HG02970 (cell line): ENCODE measurements around the gene CD48.
A peak's percentile ranks its signal among the peaks of the same experiment; 100 is the strongest.
"Not testable (repeated sequence)": the region's sequence is repeated elsewhere in the genome, so short reads cannot be mapped to it uniquely, and the experiment has no call there.

Experiments used
- ATAC-seq: cut with Tn5 transposase; IDR thresholded peaks from one replicate; pipeline ENCODE4 v1.9.1; 2021; ENCODE audit warnings: mild to moderate bottlenecking, moderate library complexity, moderate number of reproducible peaks; ENCODE audit not compliant: unreplicated experiment, low FRiP score

Gene CD48

DNA sequence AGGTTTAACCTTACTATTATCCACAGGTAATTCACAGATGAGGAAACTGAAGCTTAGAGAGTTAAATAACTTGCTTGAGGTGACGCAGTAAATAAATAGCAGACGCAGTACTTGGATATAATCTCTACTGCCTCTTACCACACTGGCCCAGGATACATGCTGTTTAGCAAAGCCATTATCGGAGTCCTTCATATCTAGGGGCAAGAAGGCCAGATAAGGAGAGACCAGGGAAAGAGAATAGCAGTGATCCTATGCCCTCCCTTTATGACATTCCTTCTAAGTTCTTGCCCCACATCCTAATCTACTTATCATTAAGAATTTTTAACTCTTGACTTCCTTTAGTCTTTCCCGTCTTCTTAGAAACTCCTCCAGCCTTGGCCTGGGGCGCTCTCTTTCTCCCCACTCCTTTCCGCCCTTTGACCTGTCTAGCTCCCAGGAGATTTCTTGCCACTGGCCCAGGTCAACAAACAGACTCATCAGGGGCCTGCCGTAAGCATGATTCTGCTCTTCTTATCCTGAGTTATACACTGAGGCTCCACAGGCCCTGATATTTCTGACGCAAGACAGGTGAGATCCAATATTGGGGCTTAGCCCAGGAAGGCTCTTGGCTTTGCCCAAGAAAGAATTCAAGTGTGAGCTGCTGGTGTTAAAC, 53.3 kb downstream of the CD48 start:
- ATAC-seq, result no peak

DNA sequence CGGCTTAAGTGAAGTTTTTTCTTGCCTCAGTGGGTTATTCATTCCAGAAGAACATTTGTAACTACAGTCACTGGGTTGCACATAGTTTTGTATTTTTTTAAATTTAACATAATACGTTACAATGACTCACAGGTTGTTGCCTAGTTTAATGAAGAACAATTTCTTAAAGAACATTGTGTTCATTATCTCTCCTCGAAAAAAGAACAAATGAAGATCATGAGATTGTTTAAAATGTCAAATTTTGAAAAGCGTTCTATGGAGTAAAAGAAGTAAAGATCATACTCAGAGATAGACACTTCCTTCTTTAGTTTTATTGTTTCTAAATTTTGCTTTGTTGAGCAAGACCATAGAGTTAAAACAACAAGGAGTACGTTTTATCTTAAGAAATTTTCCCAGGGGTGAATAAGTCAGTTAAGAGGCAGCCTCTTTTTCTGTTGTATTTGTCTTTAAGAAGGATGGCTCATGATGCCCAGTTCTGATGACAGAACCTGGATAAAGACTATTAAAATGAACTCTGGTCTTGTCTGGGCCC, 54.3 kb downstream of the CD48 start:
- no peak for ATAC-seq

DNA sequence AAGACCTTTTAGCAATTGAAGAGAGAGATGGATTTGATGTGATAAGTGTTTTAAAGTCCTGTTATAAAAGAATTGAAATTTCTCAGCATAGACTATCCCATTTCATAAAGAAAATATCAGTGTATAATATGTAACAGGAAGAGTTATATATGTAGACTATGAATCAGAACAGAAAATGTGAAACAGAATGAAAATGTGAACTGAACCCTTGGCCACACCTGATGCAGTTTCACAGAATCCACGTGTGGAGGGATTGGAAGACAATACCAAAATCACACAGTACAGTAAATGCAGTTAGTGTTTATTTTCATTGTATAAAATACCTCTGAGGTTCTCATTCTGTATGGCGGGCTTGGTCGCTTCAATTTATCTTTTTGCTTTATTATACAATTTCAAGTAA, 54.9 kb downstream of the CD48 start:
- ATAC-seq, result no peak

DNA sequence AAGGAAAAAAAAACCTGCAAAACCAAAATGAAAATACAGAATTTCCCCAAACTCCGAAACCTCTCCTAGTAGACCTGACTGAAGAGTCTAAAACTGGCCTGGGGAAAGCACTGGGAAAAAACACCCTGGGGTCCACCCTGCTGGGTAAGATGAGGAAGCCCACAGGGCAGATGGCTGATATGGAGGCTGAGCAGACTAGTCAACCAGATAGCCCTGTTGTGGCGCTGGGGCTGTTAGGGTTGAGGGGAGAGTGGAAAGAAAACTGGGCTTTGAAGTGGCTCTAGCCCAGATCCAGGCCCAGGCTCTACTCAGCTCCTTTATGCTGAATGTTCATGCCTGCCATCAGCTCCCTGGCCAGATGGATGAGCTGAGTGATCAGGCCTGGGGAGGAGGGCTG, 58.0 kb downstream of the CD48 start:
- no peak for ATAC-seq

DNA sequence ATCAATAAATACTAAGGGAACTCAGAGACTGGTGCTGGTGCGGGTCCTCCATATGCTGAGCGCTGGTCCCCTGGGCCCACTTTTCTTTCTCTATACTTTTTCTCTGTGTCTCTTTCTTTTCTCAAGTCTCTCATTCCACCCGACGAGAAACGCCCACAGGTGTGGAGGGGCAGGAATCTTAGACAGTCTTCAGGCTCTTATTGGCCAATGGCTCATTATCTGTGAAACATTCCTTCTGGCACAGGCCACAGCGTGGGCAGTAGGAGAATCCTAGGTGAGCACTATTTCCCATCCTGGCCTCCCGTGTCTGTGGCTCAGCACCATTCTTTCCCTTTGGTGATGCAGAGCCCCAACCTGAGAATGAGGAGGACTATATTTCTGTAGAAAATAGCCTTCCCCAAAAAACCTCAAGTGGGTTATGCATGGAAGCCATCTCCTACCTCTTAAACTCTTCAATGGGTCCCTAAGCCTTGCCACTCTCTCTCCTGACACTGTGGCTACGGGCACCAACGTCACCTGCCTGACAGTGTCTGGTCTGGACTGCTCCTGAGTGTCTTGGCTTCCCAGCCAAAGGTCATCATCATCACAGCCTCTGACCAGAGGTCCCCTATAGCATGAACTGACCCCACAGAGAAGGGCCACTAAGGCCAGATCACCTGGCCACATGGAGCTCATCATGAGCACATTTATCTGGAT, 58.5 kb downstream of the CD48 start:
- no peak for ATAC-seq

DNA sequence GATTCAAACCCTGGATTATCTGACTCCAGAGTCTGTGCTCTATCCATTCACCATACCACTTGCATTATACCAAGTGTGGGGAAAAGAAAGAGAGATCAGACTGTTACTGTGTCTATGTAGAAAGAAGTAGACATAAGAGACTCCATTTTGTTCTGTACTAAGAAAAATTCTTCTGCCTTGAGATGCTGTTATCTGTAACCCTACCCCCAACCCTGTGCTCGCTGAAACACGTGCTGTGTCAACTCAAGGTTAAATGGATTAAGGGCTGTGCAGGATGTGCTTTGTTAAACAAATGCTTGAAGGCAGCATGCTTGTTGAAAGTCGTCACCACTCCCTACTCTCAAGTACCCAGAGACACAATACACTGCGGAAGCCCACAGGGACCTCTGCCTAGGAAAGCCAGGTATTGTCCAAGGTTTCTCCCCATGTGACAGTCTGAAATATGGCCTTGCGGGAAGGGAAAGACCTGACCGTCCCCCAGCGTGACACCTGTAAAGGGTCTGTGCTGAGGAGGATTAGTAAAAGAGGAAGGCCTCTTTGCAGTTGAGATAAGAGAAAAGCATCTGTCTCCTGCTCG, 59.5 kb downstream of the CD48 start:
- not testable (repeated sequence) for ATAC-seq

DNA sequence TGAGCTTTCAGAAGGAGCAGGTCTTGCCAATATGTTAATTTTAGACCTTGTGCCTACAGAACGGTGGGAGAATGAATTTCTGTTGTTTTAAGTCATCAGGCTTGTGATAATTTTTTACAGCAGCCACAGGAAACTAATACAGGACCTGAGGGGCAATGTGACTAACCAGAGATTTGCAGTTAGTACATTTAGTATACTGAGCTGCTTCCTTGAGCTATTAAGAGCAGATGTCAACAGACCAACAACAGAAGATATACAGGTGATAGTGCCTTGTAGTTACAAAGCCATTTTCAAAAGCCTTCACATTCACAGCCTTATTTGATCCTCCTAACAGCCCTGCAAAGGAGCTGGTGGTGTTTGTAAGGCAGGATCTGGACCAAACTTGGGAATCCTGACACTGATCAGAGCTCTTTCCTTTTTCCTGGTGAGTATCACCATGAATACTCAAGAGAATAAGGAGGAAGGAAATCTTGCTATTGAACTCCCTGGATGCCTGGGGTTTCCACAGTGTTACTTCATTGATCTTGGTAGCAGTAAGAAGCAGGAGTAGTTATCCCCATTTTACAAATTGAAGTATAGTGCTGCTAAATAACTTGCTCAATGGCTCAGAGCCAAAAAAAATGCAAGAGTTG, 60.1 kb downstream of the CD48 start:
- ATAC-seq, result no peak

DNA sequence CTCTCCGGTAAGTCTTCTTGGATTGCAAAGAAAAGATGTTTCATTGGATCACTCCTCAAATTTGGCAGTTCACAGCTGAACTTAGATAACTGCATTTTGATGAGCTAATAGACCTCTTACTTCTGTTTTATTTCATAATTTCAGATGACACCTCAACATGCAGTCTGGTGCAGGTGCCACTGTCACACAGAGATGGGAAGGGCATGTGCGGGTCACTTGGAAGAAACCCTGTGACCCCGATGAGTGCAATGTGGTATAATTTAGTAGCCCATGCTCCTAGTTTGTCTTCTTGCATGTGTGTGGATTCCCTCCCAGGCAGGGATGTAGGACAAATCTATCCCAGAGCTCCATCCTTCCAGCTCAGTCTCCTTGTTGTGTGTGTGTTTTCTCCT, 64.3 kb downstream of the CD48 start:
- ATAC-seq, result no peak

DNA sequence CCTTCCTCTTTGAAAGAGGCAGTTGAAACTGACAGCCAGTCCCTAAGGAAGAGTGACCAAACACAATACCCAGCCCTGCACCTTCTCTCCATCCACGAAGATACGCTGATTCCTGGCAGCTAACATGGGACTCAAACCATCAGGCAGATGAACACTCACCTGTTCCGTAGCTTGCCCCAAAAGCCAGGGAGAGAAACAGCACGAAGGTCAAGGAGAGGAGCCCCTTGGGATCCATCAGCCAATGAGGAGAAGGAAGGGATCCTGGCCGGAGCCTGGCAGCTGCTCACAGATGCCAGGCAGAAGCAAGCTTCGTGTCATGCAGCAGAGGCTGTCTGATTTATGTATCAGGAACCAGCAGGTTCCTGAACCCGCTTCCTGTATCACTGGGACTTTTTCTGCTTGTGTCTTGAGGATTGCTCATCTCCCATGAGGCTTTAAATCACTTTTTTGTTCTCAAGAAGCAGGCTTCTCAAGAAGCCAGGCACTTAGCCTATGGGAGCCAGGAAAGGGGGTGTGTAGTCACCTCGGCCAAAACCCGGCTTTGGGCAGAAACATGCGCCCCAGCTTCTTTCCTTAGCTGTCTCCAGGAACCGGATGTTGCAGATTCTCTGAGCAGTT, 64.8 kb downstream of the CD48 start, which contains the start of gene SLAMF1:
SLAMF1 (minus strand) TSS at position 334 of the 618 bp plus-strand sequence; CDS start at position 235, 99 bp downstream.
- ATAC-seq, result peak; percentile 41

DNA sequence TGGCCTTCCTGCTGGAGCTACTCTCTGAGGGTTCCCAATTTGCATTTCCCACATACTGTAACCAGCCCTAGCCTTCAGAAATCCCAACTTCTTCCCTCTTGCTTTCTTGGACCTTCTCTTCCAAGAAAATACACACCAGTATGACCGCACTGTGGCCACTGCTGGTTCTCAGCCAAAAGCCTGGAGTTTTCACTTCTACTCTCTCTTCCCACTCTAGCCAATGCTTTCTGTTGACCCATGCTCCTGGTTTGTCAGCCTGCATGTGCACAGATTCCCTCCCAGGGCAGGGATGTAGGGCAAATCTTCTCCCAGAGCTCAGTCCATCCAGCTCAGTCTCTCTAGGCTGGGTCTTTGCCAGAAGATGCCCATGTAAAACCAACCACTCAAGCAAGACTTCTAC, 65.4 kb downstream of the CD48 start:
- ATAC-seq, result no peak

DNA sequence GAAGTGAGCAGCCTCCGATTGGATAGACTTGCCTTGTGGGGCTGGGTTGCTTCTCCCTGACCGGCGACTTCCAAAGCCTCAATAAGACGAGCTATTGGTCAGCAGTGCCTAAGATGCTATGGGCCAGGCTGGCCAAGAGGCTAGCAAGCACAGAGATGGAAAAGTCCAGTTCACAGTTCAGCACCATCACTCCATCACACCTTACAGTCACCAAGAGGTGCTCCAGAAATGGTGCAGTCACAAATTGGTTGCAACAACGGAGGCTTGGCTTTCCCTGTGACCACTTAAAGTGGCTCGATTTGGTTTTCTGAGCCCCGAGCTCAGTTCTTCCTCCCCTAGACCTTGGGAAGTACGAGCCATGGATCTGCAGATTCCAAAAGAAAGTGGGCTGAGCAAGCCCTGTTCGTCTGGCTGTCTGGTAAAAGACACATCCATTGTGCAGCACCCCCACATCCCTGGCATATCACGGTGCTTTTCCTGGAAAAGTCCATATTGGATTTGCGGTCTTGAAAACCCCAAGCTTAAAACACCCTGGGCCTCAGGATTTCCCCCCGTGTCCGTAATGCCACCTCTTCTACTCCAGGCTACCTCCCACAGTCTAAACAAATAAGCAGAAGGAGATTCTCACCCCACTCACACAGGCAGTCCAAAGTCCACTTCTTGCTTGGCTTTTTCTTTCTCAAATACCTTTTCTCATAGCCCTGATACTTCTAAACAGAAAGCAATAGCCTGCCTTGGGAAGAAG, 66.1 kb downstream of the CD48 start:
- no peak for ATAC-seq

DNA sequence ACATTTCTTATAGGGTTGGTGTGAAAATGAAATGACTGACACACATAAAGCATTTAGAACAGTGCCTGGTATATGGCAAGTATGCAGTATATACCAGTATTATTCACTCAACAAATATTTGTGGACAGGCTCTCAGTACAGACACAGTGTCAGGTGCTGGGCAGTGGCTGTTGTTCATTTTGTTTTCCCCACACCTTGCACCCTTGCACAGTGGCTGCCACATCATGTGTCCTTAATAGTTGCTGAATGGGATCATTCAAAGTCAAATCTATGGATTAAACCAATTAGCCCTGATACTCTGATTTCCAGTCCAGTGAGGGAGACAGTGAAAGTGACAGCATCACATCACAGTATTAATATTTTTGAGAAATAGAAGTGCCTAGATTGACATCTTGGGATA, 67.2 kb downstream of the CD48 start:
- ATAC-seq, result no peak

DNA sequence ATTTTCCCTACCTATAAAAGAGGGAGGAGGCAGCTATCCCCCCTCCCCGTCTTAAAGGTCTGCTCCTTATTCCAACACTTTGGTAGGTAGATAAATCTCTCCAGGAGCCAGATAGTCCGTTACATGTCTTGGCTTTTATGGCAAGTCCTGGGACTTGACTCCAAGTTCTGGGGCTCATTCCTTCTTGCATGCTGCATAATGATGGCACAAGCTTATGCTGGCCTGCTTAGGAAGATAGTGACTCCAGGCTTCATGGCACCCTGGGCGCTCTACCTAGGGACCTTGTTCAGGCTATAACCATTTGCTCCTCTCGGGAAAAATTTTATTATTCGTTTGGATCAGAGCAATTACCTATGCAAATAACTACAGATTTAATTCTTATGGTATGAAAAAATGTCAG, 68.5 kb downstream of the CD48 start:
- ATAC-seq, result no peak

DNA sequence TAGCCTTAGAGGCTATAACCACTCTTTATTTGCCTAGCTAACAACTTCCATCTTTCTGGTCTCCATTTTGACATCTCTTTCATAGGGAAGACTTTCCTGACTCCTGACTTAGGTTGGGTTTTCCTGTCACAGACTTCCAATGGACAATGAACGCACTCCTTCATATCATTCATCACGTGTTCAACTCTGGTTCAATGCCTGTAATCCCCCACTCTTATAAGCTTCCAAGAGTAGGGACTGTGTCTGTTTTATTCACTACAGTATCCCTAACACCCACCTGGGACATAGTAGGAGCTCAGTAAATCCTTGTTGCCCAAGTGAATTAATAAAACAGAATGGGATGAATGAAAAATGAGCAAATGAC, 69.4 kb downstream of the CD48 start:
- no peak for ATAC-seq

DNA sequence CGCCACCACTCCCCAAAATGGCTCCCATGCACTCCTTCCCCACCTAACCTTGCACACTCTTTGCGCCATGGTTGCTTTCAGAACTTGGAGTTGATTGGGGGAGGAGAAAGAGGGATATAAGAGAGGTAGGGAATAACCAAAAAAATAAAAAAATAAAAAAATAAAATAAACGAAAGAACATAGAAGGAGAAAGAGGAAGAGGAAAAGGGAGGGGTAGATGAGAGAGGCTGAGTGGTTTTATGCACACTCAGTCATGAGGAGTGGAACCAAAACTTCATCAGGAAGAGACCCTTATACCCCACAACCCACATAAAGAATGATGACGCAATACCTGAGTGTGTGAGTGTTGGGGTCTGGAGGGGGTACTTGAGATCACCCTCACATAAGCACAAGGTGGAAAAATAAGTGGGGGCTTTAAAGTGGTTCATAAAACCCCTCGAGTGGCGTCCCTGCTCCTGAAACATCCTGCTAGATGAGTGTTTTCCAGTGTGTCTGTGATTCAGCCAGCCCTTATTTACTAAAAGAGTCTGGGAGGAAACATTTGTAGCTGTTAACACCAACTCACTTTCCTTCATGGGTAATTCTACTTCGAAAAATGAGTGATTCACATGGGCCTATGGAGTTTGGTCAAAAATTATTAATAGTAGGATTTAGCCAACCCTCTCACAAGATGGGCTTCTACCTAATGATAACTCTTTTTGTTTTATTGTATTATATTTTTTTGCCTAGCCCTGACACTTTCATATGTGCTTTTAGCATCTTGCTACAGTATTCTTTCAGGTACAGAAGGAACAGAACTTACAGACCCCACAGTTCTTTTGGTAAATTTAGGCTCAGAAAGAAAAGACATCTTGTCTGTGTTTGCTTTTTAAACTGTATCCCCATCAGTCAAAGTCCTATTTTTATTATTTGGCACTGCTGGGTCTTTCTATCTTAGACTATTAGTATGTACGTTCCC, 70.0 kb downstream of the CD48 start:
- no peak for ATAC-seq

DNA sequence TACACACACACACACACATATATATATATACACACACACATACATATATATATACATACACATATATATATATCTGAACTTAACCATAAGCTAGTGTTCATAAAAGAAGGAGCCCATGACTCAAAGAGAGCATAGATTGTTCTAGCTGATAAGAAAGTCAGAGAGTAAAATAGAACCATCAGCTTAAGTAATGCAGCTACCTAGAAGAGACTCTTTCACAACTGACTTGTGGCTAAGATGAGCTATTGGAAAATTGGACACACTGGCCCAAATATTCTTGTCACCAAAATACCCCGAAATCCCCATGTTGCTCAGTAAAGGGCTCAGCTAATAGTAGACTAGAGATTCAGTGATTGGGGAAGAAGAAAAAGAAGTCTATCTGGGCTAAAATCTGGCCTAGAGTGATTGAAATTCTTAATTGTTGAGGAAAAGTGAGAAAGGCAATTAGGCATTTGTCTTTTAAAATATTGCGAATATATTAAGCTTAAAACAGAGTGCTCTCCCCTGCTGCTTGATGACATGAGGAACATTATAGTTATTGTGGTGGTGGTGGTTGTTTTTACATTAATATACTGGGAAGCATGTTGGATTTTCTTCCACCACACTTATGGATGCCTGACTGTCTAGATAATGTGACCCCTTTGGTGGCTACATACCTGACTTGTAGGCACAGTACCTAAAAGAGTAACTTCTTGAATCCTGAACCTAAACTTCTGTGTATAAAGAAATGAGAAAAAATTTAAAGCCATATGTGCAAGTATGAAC, 71.1 kb downstream of the CD48 start:
- ATAC-seq, result no peak

DNA sequence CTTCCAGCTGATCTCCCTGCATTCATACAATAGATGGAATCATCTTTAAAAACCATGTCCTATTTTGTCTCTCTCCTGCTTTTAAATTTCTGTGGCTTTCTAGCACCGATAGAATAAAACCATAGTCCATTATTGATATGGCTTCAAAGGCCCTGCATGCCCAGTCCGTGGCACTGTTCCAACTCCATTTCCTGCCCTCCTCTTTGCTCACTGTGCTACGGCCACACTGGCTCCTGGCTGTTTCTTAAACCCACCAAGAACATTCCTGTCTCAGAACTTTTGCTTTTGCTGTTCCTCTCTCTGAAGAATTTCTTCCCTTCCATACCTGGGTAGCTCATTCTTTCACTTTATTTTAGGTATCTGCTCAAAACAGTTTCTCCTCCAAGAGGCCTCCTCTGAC, 72.0 kb downstream of the CD48 start:
- ATAC-seq, result no peak

DNA sequence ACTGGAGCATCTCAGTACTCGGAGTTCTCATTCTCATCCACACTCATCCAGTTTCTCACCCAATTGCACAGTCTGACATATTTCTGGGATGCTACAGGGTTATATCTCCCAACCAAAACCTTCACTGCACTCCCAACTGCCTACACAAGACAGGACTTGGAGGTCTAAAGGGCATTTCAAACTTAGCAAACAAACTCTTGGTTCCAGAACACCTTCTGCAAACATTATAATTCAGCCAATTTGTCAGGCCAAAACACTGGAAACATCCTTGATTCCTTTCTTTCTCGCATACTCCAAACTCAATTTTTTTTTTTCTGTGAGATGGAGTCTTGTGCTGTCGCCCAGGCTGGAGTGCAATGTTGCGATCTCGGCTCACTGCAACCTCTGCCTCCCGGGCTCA, 72.7 kb downstream of the CD48 start:
- ATAC-seq, result no peak

DNA sequence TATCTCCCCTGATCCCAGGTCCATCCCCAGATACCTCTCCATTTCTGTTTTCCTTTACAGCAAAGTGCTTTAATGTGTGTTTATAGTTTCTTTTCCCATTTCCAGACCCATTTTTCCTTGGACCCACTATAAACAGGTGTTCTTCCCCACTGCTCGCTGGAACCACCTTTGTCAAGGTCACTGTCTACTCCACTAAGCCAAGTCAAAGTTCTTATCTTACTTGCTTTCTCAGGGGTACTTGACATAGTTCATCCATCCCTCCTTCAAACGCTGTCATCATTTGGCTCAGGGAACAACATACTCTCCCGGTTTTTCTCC, 73.1 kb downstream of the CD48 start:
- ATAC-seq, result no peak
